Upper lobe of left lung (tissue), 6 donors: ENCODE data around the gene PIK3C2A. TPM values are rescaled to one million over a fixed set of nuclear protein-coding genes. Genes with fewer than 3 reads are reported as not detected.
A peak's percentile ranks its signal among the peaks of the same experiment; 100 is the strongest.

Experiments
- ATAC-seq, 2 donors: fragments of 200-7000 bp; cut with Tn5 transposase; one replicate each; pipeline ENCODE4 v1.9.1; 2022; ENCODE audit warnings: mild to moderate bottlenecking in 2 of 2, moderate library complexity in 2 of 2; ENCODE audit not compliant: low FRiP score in 2 of 2
- DNase-seq, 2 donors: peaks; one replicate each; pipeline ENCODE4 v3.0.0-alpha.2; 2019 to 2020
- H3K27ac ChIP-seq, 4 donors: fragments of 200-600 bp; sonication (generic); one replicate each; pipeline ENCODE4 v1.5.1; 2016 to 2019
- H3K27me3 ChIP-seq, 4 donors: fragments of 200-600 bp; sonication (generic); one replicate each; pipeline ENCODE4 v1.5.1; 2017 to 2019
- H3K36me3 ChIP-seq, 4 donors: fragments of 200-600 bp; sonication (generic); one replicate each; pipeline ENCODE4 v1.5.1; 2016 to 2019
- H3K4me1 ChIP-seq, 4 donors: fragments of 200-600 bp; sonication (generic); one replicate each; pipeline ENCODE4 v1.5.1; 2018 to 2019
- H3K4me3 ChIP-seq, 4 donors: fragments of 200-600 bp; sonication (generic); one replicate each; pipeline ENCODE4 v1.5.1; 2017 to 2019; ENCODE audit warnings: mild to moderate bottlenecking in 2 of 4, moderate library complexity in 1 of 4
- H3K9me3 ChIP-seq, 4 donors: fragments of 200-600 bp; sonication (generic); one replicate each; pipeline ENCODE4 v1.5.1; 2018 to 2019
- CTCF ChIP-seq, 6 experiments: fragments of 450-650 bp in 4 of 6; fragments of 200-600 bp in 2 of 6; sonication (generic) in 2 of 6; IDR thresholded peaks; one replicate each; pipeline ENCODE4 v1.5.1; 2016 to 2019; ENCODE audit warnings: antibody characterized with exemption in 6 of 6
- EP300 ChIP-seq, 4 donors: sonication (generic); formaldehyde crosslinking; IDR thresholded peaks; one replicate each; pipeline ENCODE4 v1.5.1; 2017; ENCODE audit warnings: antibody characterized with exemption in 4 of 4, control low read depth in 2 of 4
- POLR2A ChIP-seq, 4 donors: fragments of 450-650 bp; IDR thresholded peaks; one replicate each; pipeline ENCODE4 v1.5.1; 2016 to 2017; ENCODE audit warnings: antibody characterized with exemption in 4 of 4, mild to moderate bottlenecking in 2 of 4
- POLR2AphosphoS5 ChIP-seq, 2 donors: sonication (generic); formaldehyde crosslinking; IDR thresholded peaks; one replicate each; pipeline ENCODE4 v1.5.1; 2017; ENCODE audit warnings: antibody characterized with exemption in 2 of 2
- WGBS, 2 donors: methylation state at CpG; one replicate each; pipeline ENCODE4 v1.1.5; 2017 to 2018; 5-methylcytosine and 5-hydroxymethylcytosine counted together
- total RNA-seq, 6 donors: library from RNA; depleted of rRNA in 4 of 6; stranded (reverse); fragments of >200 nt in 4 of 6; gene quantifications; one replicate each; pipeline versions ENCODE4 v1.1.0 to v1.2.1, GENCODE V29; 2016 to 2021
- donor health status: DM: no; HTN: no; CAD: no; lungs with moderate emphysema.
- donor health status: DM: no; HTN: yes; CAD: no; lungs with severe emphysema.

Gene PIK3C2A
- total RNA-seq, 6 donors from 2014 or later, result 41.0 to 90.2 (median 72.9) TPM

DNA sequence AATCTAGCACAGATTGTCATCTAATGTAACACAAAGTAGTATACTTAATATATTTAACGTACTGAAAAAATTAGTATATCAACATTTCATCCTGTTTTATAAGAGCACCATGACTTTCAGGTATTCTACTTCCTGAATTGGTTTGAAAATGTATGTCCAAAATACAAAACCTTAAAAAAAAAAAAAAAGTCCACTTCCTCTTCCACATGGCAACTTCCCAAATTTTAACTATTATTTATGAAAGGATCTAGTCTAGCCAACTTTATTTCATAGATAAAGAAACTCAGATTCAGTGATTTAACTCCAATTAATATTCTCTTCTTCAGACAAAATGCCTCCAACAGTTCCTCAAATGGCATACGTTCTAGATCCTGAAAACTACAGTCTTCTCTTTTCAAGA is 44.0 kb downstream of the PIK3C2A start:
- no peaks in the 10 kb centered on the region for H3K9me3 ChIP-seq
- H3K4me1 ChIP-seq, result peaks cover 38 to 66% (median 52%) of the 10 kb centered on the region in 4 donors
- 53 to 58% methylated on average over 2 of the region's 2 CpGs for WGBS, 2 donors
- H3K36me3 ChIP-seq, result peaks cover 0 to 16% (median 5%) of the 10 kb centered on the region in 4 donors
- no peak overlapping the region for H3K4me3 ChIP-seq
- no peaks in the 10 kb centered on the region for H3K27me3 ChIP-seq
- no peak for ATAC-seq
- H3K27ac ChIP-seq, result peak overlapping the region in 2 of 4 donors; percentile 1 to 70
- DNase-seq, result no peak
- TF ChIP-seq CTCF (IDR thresholded peaks at IDR 0.05) (no peak), POLR2AphosphoS5 (IDR thresholded peaks at IDR 0.05) (no peak), POLR2A (IDR thresholded peaks at IDR 0.05) (no peak), EP300 (IDR thresholded peaks at IDR 0.05) (no peak)

DNA sequence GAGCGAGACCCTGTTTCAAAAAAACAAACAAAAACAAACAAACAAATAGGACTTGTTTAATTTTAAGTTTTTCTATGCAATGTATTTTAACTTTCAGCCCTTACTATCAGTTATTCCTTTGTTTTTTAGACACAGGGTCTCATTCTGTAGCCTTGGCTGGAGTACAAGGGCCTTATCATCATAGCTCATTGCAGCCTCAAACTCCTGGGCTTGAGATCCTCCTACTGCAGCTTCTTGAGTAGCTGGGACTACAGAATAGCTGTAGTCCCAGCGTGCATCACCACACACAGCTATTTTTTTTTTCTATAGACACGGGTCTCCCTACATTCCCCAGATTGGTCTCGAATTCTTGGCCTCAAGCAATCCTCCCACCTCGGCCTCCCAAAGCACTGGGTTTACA is 44.5 kb downstream of the PIK3C2A start:
- Histone ChIP-seq H3K27ac (peak overlapping the region in 1 of 4 donors; percentile 1), H3K36me3 (peaks cover 0 to 11% (median 3%) of the 10 kb centered on the region in 4 donors), H3K4me3 (no peak overlapping the region), H3K9me3 (no peaks in the 10 kb centered on the region), H3K27me3 (no peaks in the 10 kb centered on the region), H3K4me1 (peaks cover 38 to 66% (median 52%) of the 10 kb centered on the region in 4 donors)
- DNase-seq, result no peak
- no peak for TF ChIP-seq EP300 (IDR thresholded peaks at IDR 0.05)
- no peak for TF ChIP-seq POLR2A (IDR thresholded peaks at IDR 0.05)
- TF ChIP-seq POLR2AphosphoS5 (IDR thresholded peaks at IDR 0.05), result no peak
- TF ChIP-seq CTCF (IDR thresholded peaks at IDR 0.05), result no peak
- no peak for ATAC-seq
- 94 to 97% methylated on average over 5 of the region's 5 CpGs for WGBS, 2 donors

- H3K9me3 ChIP-seq, result no peaks in the 10 kb centered on the region
These were observed 45.4 kb downstream of the PIK3C2A start for GRCh38 chr11:17162376-17162775.

DNA sequence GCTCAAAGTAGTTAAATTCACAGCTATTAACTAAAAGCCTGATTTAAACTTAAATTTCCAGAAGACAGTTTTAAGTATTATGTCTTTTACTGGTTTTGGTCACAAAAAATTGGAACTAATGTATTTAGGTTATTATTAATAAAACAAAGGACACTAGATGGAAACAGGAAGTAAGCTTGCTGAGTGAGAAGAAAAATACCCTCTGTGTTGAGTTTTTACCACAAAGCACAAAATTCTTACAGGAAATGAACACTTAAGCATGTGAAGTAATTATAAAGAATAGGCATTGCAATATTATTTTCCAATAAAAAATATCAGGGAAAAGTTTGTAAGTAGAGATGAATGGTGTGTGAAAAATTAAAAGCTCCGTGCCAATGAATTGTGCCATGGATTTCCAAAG is 46.3 kb downstream of the PIK3C2A start:
- no peak for TF ChIP-seq POLR2A (IDR thresholded peaks at IDR 0.05)
- no peak for TF ChIP-seq CTCF (IDR thresholded peaks at IDR 0.05)
- no peak for TF ChIP-seq POLR2AphosphoS5 (IDR thresholded peaks at IDR 0.05)
- no peak for TF ChIP-seq EP300 (IDR thresholded peaks at IDR 0.05)
- no peak for ATAC-seq
- DNase-seq, result no peak
- no peaks in the 10 kb centered on the region for H3K27me3 ChIP-seq
- H3K27ac ChIP-seq, result peak overlapping the region in 2 of 4 donors; percentile 42 to 46
- 69 to 76% methylated on average over 1 of the region's 1 CpG for WGBS, 2 donors
- no peaks in the 10 kb centered on the region for H3K9me3 ChIP-seq
- H3K36me3 ChIP-seq, result no peaks in the 10 kb centered on the region
- peaks cover 38 to 68% (median 52%) of the 10 kb centered on the region in 4 donors for H3K4me1 ChIP-seq
- H3K4me3 ChIP-seq, result no peak overlapping the region

More at GRCh38 chr11:17162376-17162775, 45.4 kb downstream of the PIK3C2A start:
- no peak for TF ChIP-seq CTCF (IDR thresholded peaks at IDR 0.05)
- TF ChIP-seq POLR2AphosphoS5 (IDR thresholded peaks at IDR 0.05), result no peak
- Histone ChIP-seq H3K36me3 (peaks cover 0 to 2% (median 0%) of the 10 kb centered on the region in 4 donors), H3K27me3 (no peaks in the 10 kb centered on the region), H3K4me3 (no peak overlapping the region), H3K27ac (peak overlapping the region in 2 of 4 donors; percentile 1 to 42), H3K4me1 (peaks cover 38 to 66% (median 52%) of the 10 kb centered on the region in 4 donors)
- WGBS, 2 donors, result 71 to 79% methylated on average over 2 of the region's 2 CpGs
- ATAC-seq (no peak), DNase-seq (no peak)

- WGBS, 2 donors, result 69 to 81% methylated on average over 3 of the region's 3 CpGs
- H3K4me3 ChIP-seq, result no peak overlapping the region
- no peak for DNase-seq
- H3K4me1 ChIP-seq, result peaks cover 32 to 62% (median 42%) of the 10 kb centered on the region in 4 donors
- no peaks in the 10 kb centered on the region for H3K9me3 ChIP-seq
- H3K36me3 ChIP-seq, result peaks cover 0 to 9% (median 0%) of the 10 kb centered on the region in 4 donors
- no peak for ATAC-seq
- H3K27me3 ChIP-seq, result no peaks in the 10 kb centered on the region
- TF ChIP-seq CTCF (IDR thresholded peaks at IDR 0.05) (no peak), EP300 (IDR thresholded peaks at IDR 0.05) (no peak), POLR2AphosphoS5 (IDR thresholded peaks at IDR 0.05) (no peak), POLR2A (IDR thresholded peaks at IDR 0.05) (no peak)
- peak overlapping the region in 1 of 4 donors; percentile 22 for H3K27ac ChIP-seq
These were observed 48.3 kb downstream of the PIK3C2A start for GRCh38 chr11:17159441-17159840.
